CD14-positive monocyte (primary cell): ENCODE measurements around the gene ZNF500. TPM values are rescaled to one million over a fixed set of nuclear protein-coding genes. Genes with fewer than 3 reads are reported as not detected.

Experiments used
- DNase-seq, 3 donors: peaks; one replicate each; pipeline ENCODE4 v3.0.0-alpha.2; 2011 to 2022
- H2AFZ ChIP-seq: 2 replicates; pipeline ENCODE4 v1.6.0; 2012; ENCODE audit warnings: mild to moderate bottlenecking, low read depth, low read length, inconsistent platforms; ENCODE audit not compliant: insufficient read depth, poor library complexity, severe bottlenecking
- H3K27ac ChIP-seq, 2 donors: 1 replicate in 1 of 2; 2 replicates in 1 of 2; pipeline ENCODE4 v1.5.1; 2012 to 2013; ENCODE audit warnings: low read length in 2 of 2, control low read depth in 1 of 2, inconsistent platforms in 1 of 2, low read depth in 1 of 2, mild to moderate bottlenecking in 1 of 2
- H3K27me3 ChIP-seq, 2 donors: one replicate each; pipeline versions ENCODE4 v1.6.0 to v1.6.1; 2011 to 2013; ENCODE audit warnings: low read length in 2 of 2; ENCODE audit not compliant: control insufficient read depth in 2 of 2, insufficient read depth in 2 of 2
- H3K36me3 ChIP-seq, 2 donors: replicated peaks in 1 of 2; 1 replicate in 1 of 2; 2 replicates in 1 of 2; pipeline versions ENCODE4 v1.5.1 to v1.6.1; 2012 to 2013; ENCODE audit warnings: low read length in 2 of 2, control low read depth in 1 of 2, inconsistent platforms in 1 of 2, mild to moderate bottlenecking in 1 of 2; ENCODE audit not compliant: insufficient read depth in 2 of 2, control insufficient read depth in 1 of 2
- H3K4me1 ChIP-seq, 2 donors: 1 replicate in 1 of 2; 2 replicates in 1 of 2; pipeline versions ENCODE4 v1.5.1 to v1.6.1; 2012 to 2013; ENCODE audit warnings: low read length in 2 of 2, control low read depth in 1 of 2, inconsistent platforms in 1 of 2, mild to moderate bottlenecking in 1 of 2, moderate library complexity in 1 of 2; ENCODE audit not compliant: insufficient read depth in 2 of 2, control insufficient read depth in 1 of 2
- H3K4me2 ChIP-seq: replicated peaks from 2 replicates; pipeline ENCODE3; 2012; ENCODE audit warnings: low read length, moderate library complexity, mild to moderate bottlenecking; ENCODE audit not compliant: poor library complexity, severe bottlenecking; ENCODE audit errors: extremely low read depth
- H3K4me3 ChIP-seq, 3 experiments: fragments of 200-600 bp in 1 of 3; sonication (generic) in 1 of 3; replicated peaks in 1 of 3; 1 replicate in 2 of 3; 2 replicates in 1 of 3; pipeline ENCODE4 v1.5.1; 2011 to 2013; ENCODE audit warnings: low read length in 3 of 3, mild to moderate bottlenecking in 3 of 3, control low read depth in 2 of 3, low read depth in 2 of 3, inconsistent platforms in 1 of 3, moderate library complexity in 1 of 3
- H3K79me2 ChIP-seq: 2 replicates; pipeline ENCODE4 v1.6.0; 2012; ENCODE audit warnings: mild to moderate bottlenecking, control low read depth, inconsistent platforms, low read length, moderate library complexity; ENCODE audit not compliant: insufficient read depth
- H3K9ac ChIP-seq: 2 replicates; pipeline ENCODE4 v1.6.0; 2017; ENCODE audit warnings: low read length, mild to moderate bottlenecking; ENCODE audit not compliant: insufficient read depth, poor library complexity, severe bottlenecking
- H3K9me3 ChIP-seq, 2 donors: replicated peaks in 1 of 2; 1 replicate in 1 of 2; 2 replicates in 1 of 2; pipeline versions ENCODE4 v1.5.1 to v1.6.1; 2012 to 2013; ENCODE audit warnings: low read length in 2 of 2, control low read depth in 1 of 2; ENCODE audit not compliant: control insufficient read depth in 1 of 2, insufficient read depth in 1 of 2
- H4K20me1 ChIP-seq: 2 replicates; pipeline ENCODE4 v1.6.0; 2012; ENCODE audit warnings: mild to moderate bottlenecking, low read length, control low read depth, moderate library complexity; ENCODE audit not compliant: insufficient read depth
- H3K27ac Mint-ChIP-seq, 7 donors: one replicate each; pipeline ENCODE4 v1.8.0; 2020; ENCODE audit warnings: mild to moderate bottlenecking in 7 of 7, mixed read lengths in 7 of 7, moderate library complexity in 6 of 7, inconsistent platforms in 2 of 7
- H3K27me3 Mint-ChIP-seq, 3 donors: one replicate each; pipeline ENCODE4 v1.8.0; 2021 to 2022; ENCODE audit warnings: low read depth in 3 of 3, mild to moderate bottlenecking in 3 of 3, mixed read lengths in 3 of 3, moderate library complexity in 3 of 3, inconsistent platforms in 1 of 3
- H3K36me3 Mint-ChIP-seq, 2 donors: one replicate each; pipeline ENCODE4 v1.8.0; 2020; ENCODE audit warnings: mixed read lengths in 2 of 2, inconsistent platforms in 1 of 2, mild to moderate bottlenecking in 1 of 2
- H3K4me1 Mint-ChIP-seq: one replicate; pipeline ENCODE4 v1.8.0; 2020; ENCODE audit warnings: mild to moderate bottlenecking, mixed read lengths
- H3K4me3 Mint-ChIP-seq, 2 donors: one replicate each; pipeline ENCODE4 v1.8.0; 2020; ENCODE audit warnings: mild to moderate bottlenecking in 2 of 2, mixed read lengths in 2 of 2, moderate library complexity in 1 of 2
- H3K9me3 Mint-ChIP-seq, 7 donors: one replicate each; pipeline ENCODE4 v1.8.0; 2020 to 2022; ENCODE audit warnings: mixed read lengths in 7 of 7, mild to moderate bottlenecking in 6 of 7, moderate library complexity in 6 of 7, inconsistent platforms in 2 of 7
- WGBS: methylation state at CpG from one replicate; pipeline ENCODE4 v1.1.5; 2013; ENCODE audit warnings: missing lambda C conversion rate; ENCODE audit not compliant: insufficient coverage; 5-methylcytosine and 5-hydroxymethylcytosine counted together
- intact Hi-C, 2 donors: fragments of 100-400 bp; cut with micrococcal nuclease; formaldehyde crosslinking; loops; one replicate each; pipeline versions ENCODE4 v1.15.0 to v1.15.1; 2023
- polyA plus RNA-seq, 3 donors: library from polyadenylated mRNA; depleted of rRNA in 1 of 3; unstranded in 2 of 3; stranded (reverse) in 1 of 3; fragments of 300-500 nt in 2 of 3; fragments of >200 nt in 1 of 3; fragmentation: Illumina TruSeq in 2 of 3; gene quantifications; 1 replicate in 2 of 3; 2 replicates in 1 of 3; pipeline ENCODE4 v1.2.3, GENCODE V29; 2012 to 2021
- TF ChIP-seq, protein P1 (sequence below): fragments of 200-600 bp; IDR thresholded peaks from one replicate; pipeline ENCODE4 v1.8.0; 2022; ENCODE audit warnings: antibody characterized with exemption, mild to moderate bottlenecking

ZNF500 gene
- polyA plus RNA-seq, 3 donors: 2.4 to 5.6 (median 5.2) TPM

DNA sequence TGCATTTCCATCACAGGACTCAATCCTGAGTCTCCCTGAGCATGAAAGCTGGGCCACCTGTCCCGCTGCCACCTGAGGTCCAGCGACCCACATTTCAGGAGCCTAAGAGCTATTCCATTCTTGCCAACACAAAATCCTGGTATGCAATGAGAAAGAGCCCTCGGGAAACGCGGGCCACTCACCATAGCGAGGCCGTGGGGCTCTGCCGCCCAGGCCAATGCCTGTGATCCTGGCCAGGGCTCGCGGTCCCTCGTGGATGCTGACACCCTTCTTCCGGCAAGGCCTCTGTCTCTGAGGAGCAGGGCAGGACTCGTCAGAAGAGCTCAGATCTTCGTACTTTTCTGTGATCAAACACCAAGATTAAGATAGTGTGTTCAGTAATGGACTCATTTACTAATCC is 62.0 kb downstream of the ZNF500 start:
- Histone ChIP-seq H3K9ac (no peak overlapping the region), H2AFZ (no peak overlapping the region), H3K4me1 (no peaks in the 10 kb centered on the region), H3K36me3 (peaks cover 37 to 68% of the 10 kb centered on the region in 2 donors), H3K4me3 (no peak overlapping the region), H3K27ac (no peak overlapping the region), H3K4me2 (no peak overlapping the region), H4K20me1 (no peaks in the 10 kb centered on the region), H3K79me2 (no peaks in the 10 kb centered on the region), H3K9me3 (no peaks in the 10 kb centered on the region), H3K27me3 (no peaks in the 10 kb centered on the region)
- no peak overlapping the region for H3K27ac Mint-ChIP-seq
- H3K4me1 Mint-ChIP-seq: no peaks in the 10 kb centered on the region
- H3K27me3 Mint-ChIP-seq: peaks cover 0 to 2% (median 0%) of the 10 kb centered on the region in 3 donors
- DNase-seq: no peak
- over 99% methylated on average over 14 of the region's 14 CpGs for WGBS
- H3K36me3 Mint-ChIP-seq: peaks cover 42 to 84% of the 10 kb centered on the region in 2 donors
- no peak overlapping the region for H3K4me3 Mint-ChIP-seq
- TF ChIP-seq, protein P1, sequence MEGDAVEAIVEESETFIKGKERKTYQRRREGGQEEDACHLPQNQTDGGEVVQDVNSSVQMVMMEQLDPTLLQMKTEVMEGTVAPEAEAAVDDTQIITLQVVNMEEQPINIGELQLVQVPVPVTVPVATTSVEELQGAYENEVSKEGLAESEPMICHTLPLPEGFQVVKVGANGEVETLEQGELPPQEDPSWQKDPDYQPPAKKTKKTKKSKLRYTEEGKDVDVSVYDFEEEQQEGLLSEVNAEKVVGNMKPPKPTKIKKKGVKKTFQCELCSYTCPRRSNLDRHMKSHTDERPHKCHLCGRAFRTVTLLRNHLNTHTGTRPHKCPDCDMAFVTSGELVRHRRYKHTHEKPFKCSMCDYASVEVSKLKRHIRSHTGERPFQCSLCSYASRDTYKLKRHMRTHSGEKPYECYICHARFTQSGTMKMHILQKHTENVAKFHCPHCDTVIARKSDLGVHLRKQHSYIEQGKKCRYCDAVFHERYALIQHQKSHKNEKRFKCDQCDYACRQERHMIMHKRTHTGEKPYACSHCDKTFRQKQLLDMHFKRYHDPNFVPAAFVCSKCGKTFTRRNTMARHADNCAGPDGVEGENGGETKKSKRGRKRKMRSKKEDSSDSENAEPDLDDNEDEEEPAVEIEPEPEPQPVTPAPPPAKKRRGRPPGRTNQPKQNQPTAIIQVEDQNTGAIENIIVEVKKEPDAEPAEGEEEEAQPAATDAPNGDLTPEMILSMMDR: no peak
- intact Hi-C loops: no loop called here
- no peaks in the 10 kb centered on the region for H3K9me3 Mint-ChIP-seq

DNA sequence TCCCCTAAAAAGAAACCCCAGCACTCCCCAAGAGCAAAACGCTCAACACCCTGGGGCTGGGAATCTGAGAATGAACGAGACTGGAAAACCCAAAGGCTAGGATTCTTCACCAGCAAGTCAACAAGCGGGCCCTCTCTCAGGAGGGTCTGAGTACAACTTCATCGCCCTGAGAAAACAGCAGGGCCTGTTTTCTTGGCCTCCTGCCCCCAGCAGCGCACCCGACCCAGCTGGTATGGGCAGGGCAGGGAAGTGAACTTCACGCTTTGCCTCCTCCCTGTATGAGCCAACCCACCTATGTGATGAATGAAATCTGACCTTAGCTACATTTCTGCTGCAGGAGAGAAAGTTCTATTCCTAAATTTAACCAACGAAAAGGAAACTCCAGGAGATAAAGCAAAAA is 62.5 kb downstream of the ZNF500 start:
- H3K9me3 Mint-ChIP-seq: no peaks in the 10 kb centered on the region
- no peak overlapping the region for H2AFZ ChIP-seq
- H3K4me3 ChIP-seq: no peak overlapping the region
- no peak overlapping the region for H3K27ac Mint-ChIP-seq
- no peak overlapping the region for H3K4me2 ChIP-seq
- peaks cover 44 to 84% of the 10 kb centered on the region in 2 donors for H3K36me3 Mint-ChIP-seq
- intact Hi-C loops: no loop called here
- no peaks in the 10 kb centered on the region for H3K27me3 ChIP-seq
- peaks cover 38 to 68% of the 10 kb centered on the region in 2 donors for H3K36me3 ChIP-seq
- no peaks in the 10 kb centered on the region for H3K4me1 Mint-ChIP-seq
- H3K9me3 ChIP-seq: no peaks in the 10 kb centered on the region
- H3K27ac ChIP-seq: no peak overlapping the region
- no peak for DNase-seq
- H3K79me2 ChIP-seq: no peaks in the 10 kb centered on the region
- TF ChIP-seq, protein P1: no peak
- H4K20me1 ChIP-seq: no peaks in the 10 kb centered on the region
- no peak overlapping the region for H3K4me3 Mint-ChIP-seq
- no peak overlapping the region for H3K9ac ChIP-seq
- H3K4me1 ChIP-seq: no peaks in the 10 kb centered on the region
- 95% methylated on average over 4 of the region's 8 CpGs for WGBS
- peaks cover 0 to 2% (median 0%) of the 10 kb centered on the region in 3 donors for H3K27me3 Mint-ChIP-seq
